Activated CD4-positive, alpha-beta T cell treated with anti-CD3 and anti-CD28 coated beads, Interleukin-2, amount 10 ng/mL, durations not matched to agents 7 days and 5 days (primary cell): Measurements from ENCODE around the gene CACNB1. TPM values are rescaled to one million over a fixed set of nuclear protein-coding genes. Genes with fewer than 3 reads are reported as not detected.
"Not testable (repeated sequence)": the region's sequence is repeated elsewhere in the genome, so short reads cannot be mapped to it uniquely, and the experiment has no call there.

Source experiments
- CTCF ChIA-PET: fragments of 350-600 bp; sonication (Branson Sonifier 250); formaldehyde crosslinking; loops from one replicate; lab custom pipeline; 2021; ENCODE audit warnings: antibody characterized with exemption; lab: Charles Lee
- POLR2A ChIA-PET: fragments of 350-600 bp; sonication (Branson Sonifier 250); formaldehyde crosslinking; loops from one replicate; lab custom pipeline; 2021; ENCODE audit warnings: antibody characterized with exemption; lab: Charles Lee
- DNase-seq: peaks from one replicate; pipeline ENCODE4 v3.0.0-alpha.2; 2020
- H3K27ac Mint-ChIP-seq: one replicate; pipeline ENCODE4 v1.8.0; 2021; ENCODE audit warnings: mild to moderate bottlenecking, moderate library complexity, mixed read lengths
- H3K27me3 Mint-ChIP-seq: one replicate; pipeline ENCODE4 v1.8.0; 2021; ENCODE audit warnings: mixed read lengths
- H3K36me3 Mint-ChIP-seq: one replicate; pipeline ENCODE4 v1.8.0; 2021; ENCODE audit warnings: low read depth, mixed read lengths
- H3K4me1 Mint-ChIP-seq: one replicate; pipeline ENCODE4 v1.8.0; 2021; ENCODE audit warnings: mixed read lengths
- H3K4me3 Mint-ChIP-seq: one replicate; pipeline ENCODE4 v1.8.0; 2021; ENCODE audit warnings: mild to moderate bottlenecking, moderate library complexity, mixed read lengths
- H3K9me3 Mint-ChIP-seq: one replicate; pipeline ENCODE4 v1.8.0; 2021; ENCODE audit warnings: mixed read lengths
- total RNA-seq, 2 experiments: library from RNA; stranded (reverse); gene quantifications; one replicate each; pipeline ENCODE4 v1.2.3, GENCODE V29; 2021

Gene CACNB1
- total RNA-seq, 2 experiments from 2014 or later, result 14.8 to 18.3 TPM

- H3K36me3 Mint-ChIP-seq, result peaks cover 24% of the 10 kb centered on the region
- POLR2A ChIA-PET, result no interaction called here
- no peaks in the 10 kb centered on the region for H3K9me3 Mint-ChIP-seq
- no peak overlapping the region for H3K27ac Mint-ChIP-seq
- no peak overlapping the region for H3K4me3 Mint-ChIP-seq
- CTCF ChIA-PET, result interaction anchor here (0.6 to 6.7 kb wide), 2 partner anchors 14 to 118 kb away, joined by 3 to 70 read pairs; partner anchors contain the start of gene ARL5C
- no peaks in the 10 kb centered on the region for H3K27me3 Mint-ChIP-seq
- DNase-seq, result no peak
- H3K4me1 Mint-ChIP-seq, result peaks cover 7% of the 10 kb centered on the region
Observed at GRCh38 chr17:39178536-39178935, 18.9 kb downstream of the CACNB1 start.

- peaks cover 19% of the 10 kb centered on the region for H3K4me1 Mint-ChIP-seq
- H3K36me3 Mint-ChIP-seq, result peaks cover 15% of the 10 kb centered on the region
- no peaks in the 10 kb centered on the region for H3K9me3 Mint-ChIP-seq
- DNase-seq, result no peak
- POLR2A ChIA-PET, result no interaction called here
- no peak overlapping the region for H3K4me3 Mint-ChIP-seq
- H3K27me3 Mint-ChIP-seq, result no peaks in the 10 kb centered on the region
- CTCF ChIA-PET, result interaction anchor here (6.7 kb wide), 1 partner anchor 12 kb away, joined by 70 read pairs; the partner anchor contains the start of gene ARL5C
- no peak overlapping the region for H3K27ac Mint-ChIP-seq
Observed at GRCh38 chr17:39177256-39177655, 20.2 kb downstream of the CACNB1 start.

DNA sequence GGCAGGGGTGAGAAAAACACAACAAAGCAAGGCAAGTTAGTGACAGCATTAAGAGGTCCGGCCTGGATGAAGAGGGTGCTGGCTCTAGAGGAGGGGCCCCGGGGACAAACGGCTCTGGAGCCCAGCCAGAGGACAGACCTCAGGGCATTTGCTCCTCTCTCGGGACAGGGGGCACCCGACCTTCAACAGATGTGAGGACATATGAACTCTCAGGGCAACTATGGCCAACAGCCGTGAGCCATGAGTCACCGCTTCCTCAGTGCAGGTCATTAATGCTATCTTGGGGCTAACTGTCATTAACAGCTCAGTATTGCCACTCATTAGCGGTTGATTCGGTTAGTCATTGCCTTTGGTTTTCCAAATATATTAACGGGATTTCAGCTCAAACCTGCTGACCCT, 21.8 kb downstream of the CACNB1 start:
- peaks cover 15% of the 10 kb centered on the region for H3K36me3 Mint-ChIP-seq
- H3K4me1 Mint-ChIP-seq, result peaks cover 22% of the 10 kb centered on the region
- no peaks in the 10 kb centered on the region for H3K9me3 Mint-ChIP-seq
- no peak overlapping the region for H3K27ac Mint-ChIP-seq
- CTCF ChIA-PET, result interaction anchor here (0.7 to 6.7 kb wide), 17 partner anchors 8 to 308 kb away, joined by 3 to 70 read pairs (median 3); partner anchors contain the start of genes ARL5C and LASP1
- no peaks in the 10 kb centered on the region for H3K27me3 Mint-ChIP-seq
- POLR2A ChIA-PET, result no interaction called here
- no peak for DNase-seq
- H3K4me3 Mint-ChIP-seq, result no peak overlapping the region

- DNase-seq, result peak; percentile 83
- H3K9me3 Mint-ChIP-seq, result no peaks in the 10 kb centered on the region
- peaks cover 15% of the 10 kb centered on the region for H3K36me3 Mint-ChIP-seq
- H3K4me1 Mint-ChIP-seq, result peaks cover 22% of the 10 kb centered on the region
- H3K4me3 Mint-ChIP-seq, result no peak overlapping the region
- CTCF ChIA-PET, result interaction anchor here (0.6 to 6.7 kb wide), 27 partner anchors 8 to 362 kb away, joined by 3 to 70 read pairs (median 3); partner anchors contain the start of genes ARL5C and LASP1
- H3K27me3 Mint-ChIP-seq, result peaks cover 5% of the 10 kb centered on the region
- POLR2A ChIA-PET, result no interaction called here
- H3K27ac Mint-ChIP-seq, result no peak overlapping the region
Observed at GRCh38 chr17:39174920-39175694, 22.4 kb downstream of the CACNB1 start.

- H3K4me3 Mint-ChIP-seq, result no peak overlapping the region
- POLR2A ChIA-PET, result no interaction called here
Observed at GRCh38 chr17:39173526-39174274, 23.8 kb downstream of the CACNB1 start.

GRCh38 chr17:39173080-39173479, 24.4 kb downstream of the CACNB1 start:
- DNase-seq, result no peak
- ChIA-PET CTCF (interaction anchor here (0.5 to 6.7 kb wide), 6 partner anchors 8 to 317 kb away, joined by 3 to 70 read pairs (median 4); partner anchors contain the start of gene ARL5C), POLR2A (no interaction called here)
- peaks cover 5% of the 10 kb centered on the region for H3K9me3 Mint-ChIP-seq
- peaks cover 11% of the 10 kb centered on the region for H3K27me3 Mint-ChIP-seq
- H3K4me3 Mint-ChIP-seq, result no peak overlapping the region
- peaks cover 30% of the 10 kb centered on the region for H3K4me1 Mint-ChIP-seq
- H3K27ac Mint-ChIP-seq, result no peak overlapping the region
- H3K36me3 Mint-ChIP-seq, result peaks cover 20% of the 10 kb centered on the region

More at GRCh38 chr17:39173526-39174274, 23.8 kb downstream of the CACNB1 start:
- CTCF ChIA-PET, result interaction anchor here (0.5 to 6.7 kb wide), 16 partner anchors 9 to 316 kb away, joined by 3 to 70 read pairs (median 4); partner anchors contain the start of gene ARL5C
- no peak overlapping the region for H3K27ac Mint-ChIP-seq
- H3K27me3 Mint-ChIP-seq, result peaks cover 10% of the 10 kb centered on the region
- DNase-seq, result no peak
- peaks cover 3% of the 10 kb centered on the region for H3K9me3 Mint-ChIP-seq
- H3K4me1 Mint-ChIP-seq, result peaks cover 25% of the 10 kb centered on the region
- H3K36me3 Mint-ChIP-seq, result peaks cover 18% of the 10 kb centered on the region

- peaks cover 40% of the 10 kb centered on the region for H3K4me1 Mint-ChIP-seq
- peaks cover 5% of the 10 kb centered on the region for H3K9me3 Mint-ChIP-seq
- no peak overlapping the region for H3K27ac Mint-ChIP-seq
- no peak overlapping the region for H3K4me3 Mint-ChIP-seq
- DNase-seq, result no peak
- ChIA-PET CTCF (interaction anchor here (1.3 kb wide), 1 partner anchor 9 kb away, joined by 4 read pairs; no protein-coding TSS in a partner anchor), POLR2A (no interaction called here)
- H3K27me3 Mint-ChIP-seq, result peaks cover 13% of the 10 kb centered on the region
- peaks cover 13% of the 10 kb centered on the region for H3K36me3 Mint-ChIP-seq
Observed at GRCh38 chr17:39171933-39172332, 25.5 kb downstream of the CACNB1 start.

GRCh38 chr17:39170558-39170957, 26.9 kb downstream of the CACNB1 start:
- Mint-ChIP-seq H3K27ac (peak overlapping the region; percentile 6), H3K27me3 (peaks cover 25% of the 10 kb centered on the region), H3K36me3 (peaks cover 7% of the 10 kb centered on the region), H3K9me3 (peaks cover 5% of the 10 kb centered on the region), H3K4me3 (no peak overlapping the region), H3K4me1 (peaks cover 49% of the 10 kb centered on the region)
- ChIA-PET POLR2A (no interaction called here), CTCF (interaction anchor here (0.6 to 3.0 kb wide), 5 partner anchors 17 to 473 kb away, joined by 3 to 11 read pairs (median 3); no protein-coding TSS in a partner anchor)
- DNase-seq, result no peak

GRCh38 chr17:39170109-39170508, 27.4 kb downstream of the CACNB1 start:
- H3K4me3 Mint-ChIP-seq, result no peak overlapping the region
- H3K4me1 Mint-ChIP-seq, result peaks cover 49% of the 10 kb centered on the region
- H3K36me3 Mint-ChIP-seq, result peaks cover 7% of the 10 kb centered on the region
- DNase-seq, result no peak
- peaks cover 26% of the 10 kb centered on the region for H3K27me3 Mint-ChIP-seq
- POLR2A ChIA-PET, result no interaction called here
- H3K9me3 Mint-ChIP-seq, result peaks cover 5% of the 10 kb centered on the region
- no peak overlapping the region for H3K27ac Mint-ChIP-seq
- CTCF ChIA-PET, result interaction anchor here (0.7 to 3.0 kb wide), 3 partner anchors 17 to 186 kb away, joined by 3 to 11 read pairs (median 4); no protein-coding TSS in a partner anchor

- Mint-ChIP-seq H3K4me1 (peaks cover 50% of the 10 kb centered on the region), H3K9me3 (peaks cover 5% of the 10 kb centered on the region), H3K36me3 (peaks cover 5% of the 10 kb centered on the region), H3K27me3 (peaks cover 32% of the 10 kb centered on the region), H3K4me3 (no peak overlapping the region), H3K27ac (no peak overlapping the region)
- POLR2A ChIA-PET, result no interaction called here
- CTCF ChIA-PET, result interaction anchor here (0.6 to 3.0 kb wide), 3 partner anchors 16 to 313 kb away, joined by 3 to 11 read pairs (median 3); no protein-coding TSS in a partner anchor
- no peak for DNase-seq
Observed at GRCh38 chr17:39169518-39169917, 28.0 kb downstream of the CACNB1 start.

- ChIA-PET CTCF (interaction anchor here (0.6 to 3.0 kb wide), 4 partner anchors 16 to 312 kb away, joined by 3 to 11 read pairs (median 4); no protein-coding TSS in a partner anchor), POLR2A (no interaction called here)
- H3K4me3 Mint-ChIP-seq, result no peak overlapping the region
- peaks cover 33% of the 10 kb centered on the region for H3K27me3 Mint-ChIP-seq
- peaks cover 5% of the 10 kb centered on the region for H3K9me3 Mint-ChIP-seq
- peaks cover 5% of the 10 kb centered on the region for H3K36me3 Mint-ChIP-seq
- H3K4me1 Mint-ChIP-seq, result peaks cover 53% of the 10 kb centered on the region
- DNase-seq, result no peak
- H3K27ac Mint-ChIP-seq, result no peak overlapping the region
Observed at GRCh38 chr17:39169101-39169500, 28.4 kb downstream of the CACNB1 start.

- Mint-ChIP-seq H3K4me1 (peaks cover 52% of the 10 kb centered on the region), H3K27ac (peak overlapping the region; percentile 50), H3K27me3 (peaks cover 34% of the 10 kb centered on the region)
- H3K36me3 Mint-ChIP-seq, POLR2A ChIA-PET, DNase-seq, H3K9me3 Mint-ChIP-seq, H3K4me3 Mint-ChIP-seq: not testable (repeated sequence)
- CTCF ChIA-PET, result interaction anchor here (1.2 to 7.1 kb wide), 4 partner anchors 8 to 40 kb away, joined by 4 to 94 read pairs (median 40); partner anchors contain the start of gene PLXDC1
Observed at GRCh38 chr17:39168503-39168902, 29.0 kb downstream of the CACNB1 start.
